ENCODE results near the gene ACR.
"Not testable (repeated sequence)": the region's sequence is repeated elsewhere in the genome, so short reads cannot be mapped to it uniquely, and the experiment has no call there.

Gene ACR

DNA sequence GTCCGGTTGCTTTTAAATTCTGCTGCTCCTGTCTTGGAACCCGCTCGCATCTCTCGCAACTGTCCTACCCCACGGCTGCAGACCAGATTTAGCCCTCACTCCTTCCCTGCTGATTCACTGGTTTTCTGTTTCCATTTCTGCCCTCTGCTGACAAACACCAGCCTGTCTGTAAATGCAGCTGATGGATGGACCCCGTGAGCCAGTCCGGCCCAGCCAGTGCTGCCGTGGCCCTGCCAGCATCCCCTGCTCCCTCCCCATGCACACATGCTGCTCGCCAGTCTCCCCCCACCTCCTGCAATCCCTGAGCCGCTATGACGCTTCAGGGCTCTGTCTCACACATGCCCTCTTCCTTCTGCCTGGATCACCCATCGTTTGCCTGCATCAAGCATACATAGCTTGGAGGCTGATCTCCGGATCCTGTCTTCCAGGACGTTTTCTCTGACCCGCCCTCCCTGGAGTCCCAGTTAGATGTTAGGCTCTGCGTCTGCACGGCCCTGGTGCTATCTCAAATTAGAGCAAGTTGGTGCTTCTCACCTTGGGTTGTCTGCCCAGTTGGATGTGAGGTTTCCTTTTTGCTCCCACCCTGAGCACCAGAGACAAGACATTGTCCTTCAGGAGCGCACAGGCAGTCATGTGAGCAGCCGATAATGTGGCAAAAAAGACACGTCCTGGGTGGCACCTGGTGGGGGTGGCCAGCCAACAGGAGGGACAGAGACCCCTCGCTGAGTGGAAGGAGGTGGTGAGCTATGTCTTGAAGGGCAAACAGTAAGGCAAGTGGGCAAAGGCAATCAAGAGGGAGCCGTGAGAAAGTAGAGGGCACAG is 4.3 kb upstream of the ACR start:
- no peak for DNase-seq

DNA sequence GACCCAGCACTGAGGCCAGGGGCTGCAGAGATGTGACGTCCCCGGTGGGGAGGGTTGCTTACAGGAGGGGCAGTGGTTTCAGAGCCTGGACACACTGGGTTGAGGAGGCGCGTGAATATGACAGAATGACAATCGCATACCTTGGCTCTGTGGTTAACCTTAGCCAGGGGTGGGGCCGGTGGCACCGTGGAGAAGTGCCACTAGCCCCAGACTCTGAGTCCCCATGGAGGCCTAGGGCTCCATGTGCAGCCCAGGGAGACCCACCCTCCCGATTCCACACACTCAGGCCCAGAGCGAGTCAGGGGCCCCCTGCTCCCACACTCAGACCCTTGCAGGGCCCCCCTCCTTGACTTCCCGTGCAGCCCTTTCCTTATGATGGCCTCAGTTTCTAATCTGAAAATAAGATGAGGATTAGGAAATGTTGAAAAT is 3.6 kb upstream of the ACR start:
- DNase-seq = no peak

DNA sequence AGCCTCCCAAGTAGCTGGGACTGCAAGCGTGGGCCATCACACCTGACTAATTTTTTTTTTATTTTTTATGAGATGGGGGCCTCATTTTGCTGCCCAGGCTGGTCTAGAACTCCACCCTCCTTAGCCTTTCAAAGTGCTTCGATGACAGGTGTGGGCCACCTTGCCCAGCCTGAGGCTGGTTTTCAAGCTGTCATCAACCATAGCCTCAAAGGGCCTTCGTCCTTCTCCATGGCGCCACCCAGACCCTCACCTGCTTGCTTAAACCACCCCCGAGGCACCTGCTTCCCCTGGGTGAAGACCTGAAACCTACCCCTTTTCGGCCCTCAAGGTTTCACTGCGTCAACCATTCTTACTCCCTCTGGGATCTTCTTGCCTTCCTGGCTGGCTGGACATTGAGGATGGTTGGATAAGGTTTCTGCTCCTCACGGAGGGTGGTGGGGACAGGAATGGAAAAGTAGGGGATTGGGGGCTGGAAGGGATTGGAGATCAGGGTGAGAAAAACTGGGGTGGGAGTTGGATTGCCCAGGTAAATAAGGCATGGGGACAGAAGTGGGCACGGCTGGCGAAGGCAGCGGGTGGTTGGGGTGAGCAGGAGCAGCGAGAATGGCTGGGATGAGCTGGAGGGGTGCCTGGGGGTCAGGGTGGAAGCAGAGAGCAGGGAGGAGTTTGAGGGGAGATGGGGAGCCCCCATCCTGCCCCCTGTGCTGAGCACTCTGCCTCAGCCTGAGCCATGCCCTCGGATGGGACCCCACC is 2.8 kb upstream of the ACR start:
- DNase-seq = no peak

DNA sequence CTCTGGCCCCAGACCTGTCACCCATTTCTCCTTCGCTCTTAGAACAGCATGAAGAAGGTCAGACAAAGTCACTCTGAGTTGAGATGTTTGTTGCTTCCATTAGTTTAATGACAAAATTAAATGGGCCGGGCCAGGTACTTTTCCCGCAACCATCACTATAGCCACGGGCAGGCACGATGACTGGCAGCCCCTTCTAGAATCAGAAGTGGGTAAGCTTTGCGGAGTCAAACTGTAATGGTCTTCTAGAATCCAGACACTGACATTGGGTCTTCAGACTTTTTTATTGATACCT is 2.3 kb upstream of the ACR start:
- DNase-seq = no peak

DNA sequence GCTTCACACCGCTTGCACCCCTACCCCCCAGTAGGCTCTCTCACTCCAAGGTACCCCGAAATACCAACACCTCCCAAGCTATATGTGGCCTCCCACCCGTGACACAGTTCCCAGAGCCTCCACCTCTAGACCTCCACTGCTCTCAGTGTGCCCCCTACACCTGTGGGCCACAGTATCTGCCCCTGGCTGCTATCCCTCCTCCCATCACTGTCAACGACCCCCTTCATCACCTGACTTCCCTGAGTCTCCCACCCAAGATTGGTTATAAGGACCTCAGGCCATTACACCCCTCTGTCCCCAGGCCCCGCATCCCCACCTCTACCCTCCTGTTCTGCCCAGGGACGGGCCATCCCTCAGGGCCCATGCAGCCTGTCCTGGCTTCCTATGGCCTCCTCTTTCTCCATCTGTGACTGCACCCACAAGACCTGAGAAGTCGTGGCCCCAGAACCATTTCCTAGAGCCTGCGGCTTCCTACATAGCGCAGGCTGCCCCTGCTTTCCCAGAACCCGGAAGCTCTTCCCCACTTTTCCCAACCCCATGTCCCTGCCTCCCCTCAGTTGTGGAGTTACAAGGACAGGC is 734 bp downstream of the ACR start:
- DNase-seq = no peak

DNA sequence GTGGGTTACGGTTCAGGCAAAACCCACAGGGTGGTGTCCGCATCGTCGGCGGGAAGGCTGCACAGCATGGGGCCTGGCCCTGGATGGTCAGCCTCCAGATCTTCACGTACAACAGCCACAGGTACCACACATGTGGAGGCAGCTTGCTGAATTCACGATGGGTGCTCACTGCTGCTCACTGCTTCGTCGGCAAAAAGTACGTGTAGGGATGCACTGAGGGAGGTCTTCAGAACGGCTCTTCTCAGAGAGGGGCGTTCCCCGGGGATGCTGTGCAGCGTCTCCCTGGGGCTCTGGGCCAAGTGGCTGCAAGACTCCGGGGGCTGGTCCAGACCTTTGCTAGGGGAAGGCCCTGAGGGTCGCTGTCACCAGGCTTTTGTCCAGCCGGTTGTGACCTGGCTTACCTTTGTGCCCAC is 1.3 kb downstream of the ACR start:
- DNase-seq = no peak

DNA sequence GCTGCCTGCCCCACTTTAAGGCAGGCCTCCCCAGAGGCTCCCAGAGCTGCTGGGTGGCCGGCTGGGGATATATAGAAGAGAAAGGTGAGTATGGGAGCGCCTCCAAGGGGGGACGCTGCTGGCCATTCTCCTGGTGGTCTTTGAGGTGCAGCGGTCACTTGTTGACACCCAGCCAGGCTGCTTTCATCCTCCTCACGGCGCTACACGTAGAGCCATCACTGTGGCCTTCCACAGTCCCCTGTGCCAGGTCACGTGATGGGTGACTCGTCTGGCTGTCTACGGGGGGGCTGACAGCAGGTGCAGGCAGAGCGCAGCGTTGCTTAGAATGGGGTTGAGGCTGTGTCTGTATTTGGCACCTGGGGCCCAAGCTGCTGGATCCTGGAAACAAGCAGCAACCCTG is 1.9 kb downstream of the ACR start:
- DNase-seq = no peak

DNA sequence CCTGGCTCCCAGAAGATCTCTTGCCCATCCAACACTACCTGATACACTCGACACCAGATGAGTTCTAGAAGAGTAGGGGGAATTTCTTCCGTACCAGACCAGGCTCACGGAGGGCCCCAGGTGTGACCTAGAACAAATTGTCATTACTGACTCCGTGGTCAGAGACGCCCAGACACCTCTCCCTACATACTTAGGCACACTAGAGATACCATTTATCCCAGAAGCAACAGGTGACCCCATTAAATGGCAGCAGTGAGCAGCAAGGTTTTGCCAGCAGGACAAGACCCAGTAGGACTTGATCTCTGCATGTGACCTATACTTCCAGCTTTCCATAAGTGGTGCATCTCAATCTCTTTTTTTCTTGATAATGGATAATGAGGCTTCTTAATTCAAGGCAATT is 2.7 kb downstream of the ACR start:
- DNase-seq = not testable (repeated sequence)

DNA sequence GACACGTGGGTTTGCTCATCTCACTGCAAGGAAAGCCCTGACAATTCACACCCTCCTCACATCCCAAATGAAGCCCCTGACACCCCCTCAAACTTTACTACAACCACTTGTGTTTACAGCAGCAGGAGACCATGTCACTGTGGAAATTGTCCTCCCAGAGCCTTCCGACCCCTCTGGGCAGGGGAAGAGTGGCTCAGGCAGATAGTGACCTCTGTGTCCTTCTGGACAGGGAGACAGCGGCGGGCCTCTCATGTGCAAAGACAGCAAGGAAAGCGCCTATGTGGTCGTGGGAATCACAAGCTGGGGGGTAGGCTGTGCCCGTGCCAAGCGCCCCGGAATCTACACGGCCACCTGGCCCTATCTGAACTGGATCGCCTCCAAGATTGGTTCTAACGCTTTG is 6.4 kb downstream of the ACR start:
- not testable (repeated sequence) for DNase-seq

DNA sequence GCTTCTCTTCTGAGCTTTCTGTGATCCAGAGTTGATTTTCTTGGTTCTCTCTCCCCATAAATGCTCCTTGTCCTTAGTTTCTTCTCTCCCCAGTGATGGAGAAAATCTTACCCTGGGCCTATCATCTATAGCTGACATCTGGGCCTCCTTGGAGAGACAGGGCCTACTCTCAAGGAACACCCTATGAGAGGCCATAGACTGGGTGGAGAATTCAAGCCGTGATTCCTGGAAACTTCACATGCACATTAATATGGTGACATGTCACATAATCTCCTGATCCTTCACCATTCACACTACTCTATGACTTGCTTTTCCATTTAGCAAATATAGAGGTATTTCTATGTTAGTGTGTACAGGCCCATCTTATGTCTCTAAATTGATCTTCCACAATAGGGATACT is 9.5 kb downstream of the ACR start:
- not testable (repeated sequence) for DNase-seq

DNA sequence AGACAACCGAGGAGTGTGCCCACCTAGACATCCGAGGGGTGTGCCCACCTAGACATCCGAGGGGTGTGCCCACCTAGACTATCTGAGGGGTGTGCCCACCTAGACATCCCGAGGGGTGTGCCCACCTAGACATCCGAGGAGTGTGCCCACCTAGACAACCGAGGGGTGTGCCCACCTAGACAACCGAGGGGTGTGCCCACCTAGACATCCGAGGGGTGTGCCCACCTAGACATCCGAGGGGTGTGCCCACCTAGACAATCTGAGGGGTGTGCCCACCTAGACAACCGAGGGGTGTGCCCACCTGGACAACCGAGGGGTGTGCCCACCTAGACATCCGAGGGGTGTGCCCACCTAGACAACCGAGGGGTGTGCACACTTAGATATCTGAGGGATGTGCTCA is 10.6 kb downstream of the ACR start:
- DNase-seq = not testable (repeated sequence)

DNA sequence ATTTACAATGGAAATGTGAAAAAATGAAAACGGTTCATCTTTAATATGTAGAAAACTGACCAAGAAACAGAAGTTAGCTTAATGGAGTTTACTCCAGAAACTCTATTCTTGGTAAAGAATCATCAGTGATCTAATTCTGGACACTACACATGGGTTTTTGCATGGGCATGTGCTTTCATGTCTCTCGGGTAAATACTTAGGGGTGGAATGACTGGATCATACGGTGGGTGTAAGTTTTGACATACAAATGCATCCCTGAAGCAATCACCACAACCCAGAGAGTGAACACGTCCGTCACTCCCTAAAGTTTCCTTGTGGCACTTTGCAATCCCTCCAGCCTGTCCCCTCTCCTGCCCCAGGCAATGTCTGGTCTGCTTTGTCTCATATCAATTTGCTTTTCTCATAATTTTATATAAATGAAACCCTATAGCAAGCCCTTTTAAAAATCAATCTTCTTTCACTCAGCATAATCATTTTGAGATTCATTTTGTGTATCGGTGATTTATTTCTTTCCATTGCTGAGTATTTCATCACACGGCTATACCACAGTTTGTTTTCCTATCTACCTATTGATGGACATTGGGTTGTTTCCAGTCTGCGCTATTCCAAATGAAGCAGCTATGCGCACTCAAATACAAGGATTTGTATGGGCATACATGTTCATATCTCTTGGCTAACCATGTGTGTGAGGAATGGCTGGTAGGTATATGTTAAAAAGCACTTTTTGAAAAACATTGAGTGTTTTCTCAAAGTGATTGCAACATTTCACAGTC is 11.5 kb downstream of the ACR start:
- DNase-seq = not testable (repeated sequence)

DNA sequence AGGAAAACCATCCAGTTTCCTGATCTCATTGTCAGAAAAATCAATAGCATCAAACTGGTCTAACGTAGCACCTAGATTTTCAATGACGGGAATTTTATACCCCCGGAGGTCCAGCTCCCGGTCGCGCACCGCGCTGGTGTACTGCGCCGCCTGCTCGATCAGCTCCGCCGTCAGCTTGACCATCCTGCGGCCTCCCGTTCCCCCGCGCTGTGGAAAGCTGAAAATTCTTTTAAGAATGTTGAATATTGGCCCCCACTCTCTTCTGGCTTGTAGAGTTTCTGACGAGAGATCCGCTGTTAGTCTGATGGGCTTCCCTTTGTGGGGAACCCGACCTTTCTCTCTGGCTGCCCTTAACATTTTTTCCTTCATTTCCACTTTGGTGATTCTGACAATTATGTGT is 17.2 kb downstream of the ACR start:
- DNase-seq = not testable (repeated sequence)

DNA sequence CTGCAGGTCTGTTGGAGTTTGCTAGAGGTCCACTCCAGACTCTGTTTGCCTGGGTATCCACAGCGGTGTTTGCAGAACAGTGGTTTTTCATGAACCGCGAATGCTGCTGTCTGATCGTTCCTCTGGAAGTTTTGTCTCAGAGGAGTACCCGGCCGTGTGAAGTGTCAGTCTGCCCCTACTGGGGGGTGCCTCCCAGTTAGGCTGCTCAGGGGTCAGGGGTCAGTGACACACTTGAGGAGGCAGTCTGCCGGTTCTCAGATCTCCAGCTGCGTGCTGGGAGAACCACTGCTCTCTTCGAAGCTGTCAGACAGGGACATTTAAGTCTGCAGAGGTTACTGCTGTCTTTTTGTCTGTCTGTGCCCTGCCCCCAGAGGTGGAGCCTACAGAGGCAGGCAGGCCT is 18.4 kb downstream of the ACR start:
- DNase-seq = not testable (repeated sequence)

DNA sequence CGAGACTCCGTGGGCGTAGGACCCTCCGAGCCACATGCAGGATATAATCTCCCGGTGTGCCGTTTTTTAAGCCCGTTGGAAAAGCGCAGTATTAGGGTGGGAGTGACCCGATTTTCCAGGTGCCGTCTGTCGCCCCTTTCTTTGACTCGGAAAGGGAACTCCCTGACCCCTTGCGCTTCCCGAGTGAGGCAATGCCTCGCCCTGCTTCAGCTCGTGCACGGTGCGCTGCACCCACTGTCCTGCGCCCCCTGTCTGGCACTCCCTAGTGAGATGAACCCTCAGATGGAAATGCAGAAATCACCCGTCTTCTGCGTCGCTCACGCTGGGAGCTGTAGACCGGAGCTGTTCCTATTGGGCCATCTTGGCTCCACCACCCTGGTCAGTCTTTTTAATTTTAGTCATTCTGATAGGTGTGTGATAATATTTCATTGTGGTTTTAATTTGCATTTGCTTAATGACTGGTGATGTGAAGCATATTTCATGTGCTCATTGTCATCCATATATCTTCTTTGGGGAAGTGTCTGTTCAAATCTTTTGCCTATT is 19.0 kb downstream of the ACR start:
- peak; percentile 62 for DNase-seq

DNA sequence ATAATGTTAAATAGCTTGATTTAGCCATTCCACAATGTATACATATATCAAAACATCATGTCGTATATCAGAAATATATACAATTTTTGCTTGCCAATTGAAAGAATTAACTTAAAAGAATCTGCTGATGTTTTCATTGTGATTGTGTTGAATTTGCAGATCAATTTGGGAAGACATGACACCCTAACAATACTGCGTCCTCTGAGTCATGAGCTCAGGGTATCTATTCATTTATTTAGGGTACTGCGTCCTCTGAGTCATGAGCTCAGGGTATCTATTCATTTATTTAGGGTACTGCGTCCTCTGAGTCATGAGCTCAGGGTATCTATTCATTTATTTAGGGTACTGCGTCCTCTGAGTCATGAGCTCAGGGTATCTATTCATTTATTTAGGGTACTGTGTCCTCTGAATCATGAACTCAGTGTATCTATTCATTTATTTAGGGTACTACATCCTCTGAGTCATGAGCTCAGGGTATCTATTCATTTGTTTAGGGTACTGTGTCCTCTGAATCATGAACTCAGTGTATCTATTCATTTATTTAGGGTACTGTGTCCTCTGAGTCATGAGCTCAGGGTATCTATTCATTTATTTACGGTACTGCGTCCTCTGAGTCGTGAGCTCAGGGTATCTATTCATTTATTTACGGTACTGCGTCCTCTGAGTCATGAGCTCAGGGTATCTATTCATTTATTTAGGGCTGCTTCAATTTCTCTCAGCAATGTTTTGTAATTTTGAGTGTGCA is 21.8 kb downstream of the ACR start:
- DNase-seq = not testable (repeated sequence)

DNA sequence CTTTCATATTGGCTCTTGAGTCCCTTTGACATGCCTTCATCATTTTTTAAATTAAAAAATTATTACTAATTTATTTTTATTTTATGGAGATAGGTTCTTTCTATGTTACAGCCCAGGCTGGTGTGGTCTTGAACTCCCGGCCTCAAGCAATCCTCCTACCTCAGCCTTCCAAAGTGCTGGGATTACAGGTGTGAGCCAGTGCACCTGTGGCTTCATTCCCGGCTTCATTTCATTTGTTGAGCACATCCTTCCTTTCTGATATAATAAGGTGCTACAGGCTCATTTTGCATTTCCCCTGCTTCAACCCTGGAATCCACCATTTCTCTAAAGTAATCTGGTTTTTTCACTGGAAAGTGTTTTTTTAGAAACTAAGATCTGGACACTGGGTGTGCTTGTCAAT is 23.8 kb downstream of the ACR start:
- DNase-seq = not testable (repeated sequence)

DNA sequence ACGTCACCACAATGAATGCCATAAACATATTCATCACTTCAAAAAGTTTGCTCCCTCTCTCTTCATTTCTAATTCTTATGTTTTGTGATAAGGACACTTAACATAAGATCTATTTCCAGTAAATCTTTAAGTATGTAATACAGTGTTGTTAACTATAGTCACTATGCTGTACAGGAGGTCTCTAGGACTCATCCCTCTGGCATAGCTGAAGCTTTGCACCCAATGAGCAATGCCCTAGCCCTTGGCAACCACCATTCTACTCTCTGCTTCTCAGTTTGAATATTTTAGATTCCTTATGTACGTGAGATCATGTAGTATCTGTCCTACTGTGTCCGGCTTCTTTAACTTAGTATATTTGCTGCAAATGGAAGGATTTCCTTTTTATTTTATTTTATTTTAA is 26.3 kb downstream of the ACR start:
- not testable (repeated sequence) for DNase-seq

DNA sequence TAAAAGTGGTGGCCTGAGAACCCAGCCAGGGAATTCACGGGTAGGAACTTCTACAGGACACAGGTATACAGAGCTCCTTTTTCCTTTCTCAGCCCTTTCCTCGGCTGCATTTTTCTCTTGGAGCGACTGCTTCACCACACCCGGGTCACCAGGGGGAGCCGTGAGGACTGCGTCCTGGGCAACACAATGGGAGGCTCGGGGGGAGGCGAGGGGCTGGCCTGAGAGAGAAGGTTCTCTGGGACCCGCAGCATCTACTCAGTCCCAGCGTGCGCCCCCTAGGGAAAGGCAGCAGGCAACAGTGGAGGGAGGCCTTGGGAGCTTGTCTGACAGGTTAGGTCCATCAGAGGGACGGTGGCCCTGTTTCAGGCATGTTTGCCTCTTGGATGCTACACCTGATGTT is 37.1 kb downstream of the ACR start:
- DNase-seq = peak; percentile 13

DNA sequence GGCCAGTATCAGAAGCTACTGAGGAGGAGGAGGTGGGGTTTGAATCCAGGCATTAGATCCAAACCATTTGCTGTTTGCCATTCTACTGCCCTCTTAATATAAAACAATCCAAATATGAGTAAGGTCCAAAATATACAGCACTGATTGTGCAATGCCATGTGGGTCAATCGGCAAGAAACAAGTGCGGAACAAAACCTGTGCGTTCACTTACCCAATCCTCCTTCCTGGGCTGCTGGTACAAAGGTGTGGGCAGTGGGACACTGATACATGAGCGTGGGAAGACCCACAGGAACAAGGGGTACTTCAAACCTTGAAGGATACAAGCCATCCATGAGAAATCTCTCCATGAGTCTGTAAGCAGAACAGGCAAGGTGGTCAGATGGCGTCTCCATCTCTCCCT is 39.6 kb downstream of the ACR start:
- not testable (repeated sequence) for DNase-seq

DNA sequence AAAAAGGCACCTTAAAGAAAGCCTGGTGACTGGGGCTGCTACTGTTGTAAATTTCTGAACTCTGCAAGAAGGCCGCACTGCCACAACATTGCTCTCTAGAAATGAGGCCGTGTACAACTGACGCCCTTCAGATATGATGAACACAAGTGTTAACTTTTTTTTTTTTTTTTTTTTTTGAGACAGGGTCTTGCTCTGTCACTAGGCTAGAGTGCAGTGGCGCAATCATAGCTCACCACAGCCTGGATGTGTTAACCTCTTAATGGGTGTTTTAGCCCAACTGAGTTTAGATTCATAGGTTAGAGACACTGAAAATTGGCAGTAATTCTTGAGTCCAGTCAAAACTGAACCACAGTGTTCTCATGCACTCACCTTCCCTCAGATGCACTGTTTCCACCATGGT is 42.2 kb downstream of the ACR start:
- not testable (repeated sequence) for DNase-seq

DNA sequence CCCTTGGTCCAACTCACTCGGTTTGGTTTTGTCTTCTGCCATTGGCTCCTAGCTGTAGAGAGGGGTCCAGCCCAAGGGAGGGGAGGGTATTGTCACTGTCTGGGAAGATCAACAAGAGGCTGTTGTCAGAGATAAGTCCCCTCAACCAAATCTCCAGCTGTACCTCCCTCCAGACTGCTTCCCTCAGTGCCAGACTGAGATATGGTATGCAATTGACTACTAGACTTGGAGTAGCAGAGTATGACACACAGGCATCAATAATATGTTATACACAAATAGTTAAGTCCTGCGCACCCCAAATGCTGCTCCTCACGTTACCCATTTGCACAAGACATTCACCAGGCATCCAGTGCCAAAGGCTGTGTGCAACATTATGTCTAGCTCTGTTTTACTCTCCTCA is 44.2 kb downstream of the ACR start:
- not testable (repeated sequence) for DNase-seq

Data from NCI-H1694 treated with DMSO at 0.1 percent for 48 hours (cell line).